Fibroblast of lung (primary cell): ENCODE data around the gene SLC25A23. TPM values are rescaled to one million over a fixed set of nuclear protein-coding genes. Genes with fewer than 3 reads are reported as not detected.

ENCODE experiments used
- DNase-seq, 2 donors: peaks; one replicate each; pipeline versions ENCODE4 v3.0.0 to v3.0.0-alpha.2; 2010; ENCODE audit warnings: low read depth in 2 of 2
- H2AFZ ChIP-seq: 2 replicates; pipeline ENCODE4 v1.5.1; 2012; ENCODE audit warnings: low read length, control low read depth, inconsistent platforms
- H3K27ac ChIP-seq: 2 replicates; pipeline ENCODE4 v1.5.1; 2011; ENCODE audit warnings: low read length, control low read depth; ENCODE audit not compliant: insufficient read depth
- H3K27me3 ChIP-seq: 2 replicates; pipeline ENCODE4 v1.5.1; 2011; ENCODE audit warnings: mild to moderate bottlenecking, low read length; ENCODE audit not compliant: control insufficient read depth, insufficient read depth
- H3K36me3 ChIP-seq: 2 replicates; pipeline ENCODE4 v1.5.1; 2011; ENCODE audit warnings: low read length; ENCODE audit not compliant: control insufficient read depth, insufficient read depth
- H3K4me1 ChIP-seq: 2 replicates; pipeline ENCODE4 v1.5.1; 2011; ENCODE audit warnings: low read length; ENCODE audit not compliant: control insufficient read depth, insufficient read depth; ENCODE audit errors: extremely low read depth
- H3K4me2 ChIP-seq: 2 replicates; pipeline ENCODE4 v1.5.1; 2011; ENCODE audit warnings: low read length, control low read depth; ENCODE audit not compliant: insufficient read depth; ENCODE audit errors: extremely low read depth
- H3K4me3 ChIP-seq, 4 experiments: fragments of 200-600 bp in 1 of 4; sonication (generic) in 1 of 4; replicated peaks in 1 of 4; 2 replicates each; pipeline ENCODE4 v1.5.1; 2011 to 2016; ENCODE audit warnings: low read length in 4 of 4, low read depth in 3 of 4, mild to moderate bottlenecking in 3 of 4, control low read depth in 2 of 4, inconsistent platforms in 1 of 4, mixed read lengths in 1 of 4; ENCODE audit not compliant: insufficient read depth in 1 of 4; ENCODE audit errors: control extremely low read depth in 1 of 4
- H3K79me2 ChIP-seq: 2 replicates; pipeline ENCODE4 v1.5.1; 2012; ENCODE audit warnings: mild to moderate bottlenecking, low read length, inconsistent platforms; ENCODE audit not compliant: control insufficient read depth, insufficient read depth
- H3K9ac ChIP-seq: 2 replicates; pipeline ENCODE4 v1.5.1; 2011; ENCODE audit warnings: mild to moderate bottlenecking, low read length, control low read depth; ENCODE audit not compliant: insufficient read depth
- H3K9me3 ChIP-seq: 2 replicates; pipeline ENCODE4 v1.5.1; 2012; ENCODE audit warnings: low read depth, low read length; ENCODE audit not compliant: control insufficient read depth, insufficient read depth
- H4K20me1 ChIP-seq: 2 replicates; pipeline ENCODE4 v1.5.1; 2011; ENCODE audit warnings: low read length; ENCODE audit not compliant: control insufficient read depth, insufficient read depth; ENCODE audit errors: extremely low read depth
- CTCF ChIP-seq, 2 donors: IDR thresholded peaks in 1 of 2; conservative IDR thresholded peaks in 1 of 2; 1 replicate in 1 of 2; 2 replicates in 1 of 2; pipeline ENCODE4 v1.5.1; 2011 to 2012; ENCODE audit warnings: low read length in 2 of 2, control low read depth in 1 of 2, inconsistent platforms in 1 of 2, low read depth in 1 of 2, mild to moderate bottlenecking in 1 of 2
- EZH2 ChIP-seq: IDR thresholded peaks from 2 replicates; pipeline ENCODE4 v1.5.1; 2012; ENCODE audit warnings: low read length, control low read depth, mild to moderate bottlenecking; ENCODE audit errors: missing control alignments
- polyA plus RNA-seq, 2 donors: library from polyadenylated mRNA; depleted of rRNA in 1 of 2; stranded (reverse) in 1 of 2; unstranded in 1 of 2; fragments of >200 nt; gene quantifications; 2 replicates each; pipeline ENCODE4 v1.2.1, GENCODE V29; 2011 to 2012; ENCODE audit warnings: missing spikeins in 1 of 2
- total RNA-seq: library from RNA; depleted of rRNA; stranded (reverse); fragments of >200 nt; gene quantifications from 2 replicates; pipeline ENCODE4 v1.2.1, GENCODE V29; 2014

Gene SLC25A23
- total and polyA plus RNA-seq, 2 donors (not counting 1 experiment from before 2014, with no cell fraction given), result 7.9 to 33.9 TPM

- Histone ChIP-seq H3K4me3 (no peak overlapping the region), H2AFZ (no peak overlapping the region), H3K9ac (no peak overlapping the region), H4K20me1 (no peaks in the 10 kb centered on the region), H3K79me2 (no peaks in the 10 kb centered on the region), H3K36me3 (no peaks in the 10 kb centered on the region), H3K27me3 (no peaks in the 10 kb centered on the region), H3K9me3 (no peaks in the 10 kb centered on the region), H3K4me1 (no peaks in the 10 kb centered on the region), H3K27ac (no peak overlapping the region), H3K4me2 (no peak overlapping the region)
- DNase-seq, result no peak
- TF ChIP-seq CTCF (conservative IDR thresholded peaks at IDR 0.05 in 1 of 2, IDR thresholded peaks at IDR 0.05 in 1 of 2; ENCODE audit: low read depth in 1 of 2, low read length in 2 of 2) (no peak), EZH2 (no peak)
Measured at GRCh38 chr19:6439743-6440142, 19.8 kb downstream of the SLC25A23 start.

GRCh38 chr19:6433663-6434062 is 25.9 kb downstream of the SLC25A23 start, which contains the start of gene SLC25A41:
SLC25A41 (minus strand) TSS chr19:6433763; CDS start chr19:6433693, 70 bp downstream.
- Histone ChIP-seq H3K9me3 (no peaks in the 10 kb centered on the region), H3K27me3 (peaks cover 3% of the 10 kb centered on the region), H2AFZ (no peak within 1 kb of the TSS), H3K79me2 (no peaks in the 10 kb centered on the region), H3K9ac (no peak within 1 kb of the TSS), H3K4me3 (no peak within 1 kb of the TSS), H3K36me3 (no peaks in the 10 kb centered on the region), H3K4me2 (no peak within 1 kb of the TSS), H3K27ac (no peak within 1 kb of the TSS), H3K4me1 (no peaks in the 10 kb centered on the region), H4K20me1 (no peaks in the 10 kb centered on the region)
- no peak for DNase-seq
- TF ChIP-seq EZH2, result no peak
- no peak for TF ChIP-seq CTCF (conservative IDR thresholded peaks at IDR 0.05 in 1 of 2, IDR thresholded peaks at IDR 0.05 in 1 of 2; ENCODE audit: low read depth in 1 of 2, low read length in 2 of 2)

DNA sequence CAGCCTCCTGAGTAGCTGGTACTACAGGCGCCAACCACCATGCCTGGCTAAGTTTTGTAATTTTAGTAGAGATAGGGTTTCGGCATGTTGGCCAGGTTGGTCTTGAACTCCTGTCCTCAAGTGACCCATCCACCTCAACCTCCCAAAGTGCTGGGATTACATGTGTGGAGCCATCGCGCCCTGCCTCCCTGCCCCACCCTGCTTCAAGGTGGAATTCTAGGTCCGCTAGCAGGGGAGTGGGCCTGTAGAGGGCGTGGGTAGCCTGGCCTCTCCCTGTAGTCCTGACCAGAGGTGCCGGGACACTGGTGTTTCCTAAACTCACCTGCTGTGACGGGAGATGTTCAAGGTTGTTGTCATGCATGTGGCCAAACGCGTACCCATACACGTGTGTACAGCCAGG is 26.4 kb downstream of the SLC25A23 start:
- H2AFZ ChIP-seq, result no peak overlapping the region
- no peak overlapping the region for H3K4me2 ChIP-seq
- H4K20me1 ChIP-seq, result no peaks in the 10 kb centered on the region
- no peak overlapping the region for H3K27ac ChIP-seq
- no peaks in the 10 kb centered on the region for H3K79me2 ChIP-seq
- H3K27me3 ChIP-seq, result peaks cover 3% of the 10 kb centered on the region
- H3K36me3 ChIP-seq, result no peaks in the 10 kb centered on the region
- no peaks in the 10 kb centered on the region for H3K4me1 ChIP-seq
- DNase-seq, result no peak
- no peak overlapping the region for H3K9ac ChIP-seq
- TF ChIP-seq CTCF (conservative IDR thresholded peaks at IDR 0.05 in 1 of 2, IDR thresholded peaks at IDR 0.05 in 1 of 2; ENCODE audit: low read depth in 1 of 2, low read length in 2 of 2) (no peak), EZH2 (no peak)
- H3K4me3 ChIP-seq, result no peak overlapping the region
- no peaks in the 10 kb centered on the region for H3K9me3 ChIP-seq
